DMS 273 treated with DMSO at 0.1 percent for 48 hours (cell line): ENCODE measurements around the gene CCDC47.

Experiments
- DNase-seq: peaks from one replicate; lab custom pipeline; 2025; lab: John Stamatoyannopoulos, UW

Gene CCDC47

GRCh38 chr17:63698886-63699637 lies 74.3 kb downstream of the CCDC47 start:
- DNase-seq, result no peak

- DNase-seq, result no peak
Measured at GRCh38 chr17:63698381-63698885, 75.0 kb downstream of the CCDC47 start.

DNA sequence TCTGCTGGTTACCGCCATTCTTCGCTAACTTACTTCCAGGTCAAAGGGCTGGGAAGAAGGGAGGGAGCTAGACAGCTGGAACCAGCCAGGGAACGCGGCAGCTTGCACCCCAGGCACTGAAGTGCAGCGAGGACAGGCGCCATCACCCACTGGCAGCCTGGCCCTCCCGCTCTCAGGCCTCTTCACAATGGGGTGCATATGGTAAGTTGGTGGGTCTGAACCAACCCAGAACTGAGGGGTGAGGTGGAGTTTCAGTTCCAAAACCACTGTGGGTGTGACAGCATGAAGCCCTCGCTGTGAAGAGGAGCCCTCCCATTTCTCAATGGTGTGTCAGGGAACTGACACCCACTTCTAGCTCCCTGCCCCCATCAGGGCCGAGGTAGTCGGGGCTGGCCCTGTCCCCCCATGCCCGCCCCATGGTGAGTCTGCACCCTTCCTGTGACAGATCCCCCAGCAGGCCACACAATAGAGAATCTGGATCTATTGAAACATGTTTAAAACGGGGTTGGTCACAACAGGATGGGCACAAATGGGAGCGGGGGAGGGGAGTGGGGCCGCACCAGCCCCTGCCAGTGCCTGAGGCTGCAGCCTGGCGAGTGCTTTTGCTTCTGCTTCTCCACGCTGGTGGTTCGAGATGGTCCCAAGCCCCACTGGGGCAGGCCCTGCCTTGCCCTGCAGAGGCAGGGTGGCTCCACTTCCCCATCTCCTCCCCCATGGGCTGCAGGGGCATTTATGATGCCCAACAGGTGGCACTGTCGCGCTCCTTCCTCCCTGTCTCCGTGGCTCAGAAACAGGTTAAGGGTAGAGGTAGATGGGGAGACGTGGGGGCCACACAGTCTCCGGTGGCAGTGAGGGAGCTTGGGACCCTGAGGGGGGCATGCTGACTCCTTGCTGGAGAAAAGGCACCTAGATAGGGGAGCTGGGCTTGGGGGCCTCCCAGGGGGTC lies 75.8 kb downstream of the CCDC47 start:
- no peak for DNase-seq

DNA sequence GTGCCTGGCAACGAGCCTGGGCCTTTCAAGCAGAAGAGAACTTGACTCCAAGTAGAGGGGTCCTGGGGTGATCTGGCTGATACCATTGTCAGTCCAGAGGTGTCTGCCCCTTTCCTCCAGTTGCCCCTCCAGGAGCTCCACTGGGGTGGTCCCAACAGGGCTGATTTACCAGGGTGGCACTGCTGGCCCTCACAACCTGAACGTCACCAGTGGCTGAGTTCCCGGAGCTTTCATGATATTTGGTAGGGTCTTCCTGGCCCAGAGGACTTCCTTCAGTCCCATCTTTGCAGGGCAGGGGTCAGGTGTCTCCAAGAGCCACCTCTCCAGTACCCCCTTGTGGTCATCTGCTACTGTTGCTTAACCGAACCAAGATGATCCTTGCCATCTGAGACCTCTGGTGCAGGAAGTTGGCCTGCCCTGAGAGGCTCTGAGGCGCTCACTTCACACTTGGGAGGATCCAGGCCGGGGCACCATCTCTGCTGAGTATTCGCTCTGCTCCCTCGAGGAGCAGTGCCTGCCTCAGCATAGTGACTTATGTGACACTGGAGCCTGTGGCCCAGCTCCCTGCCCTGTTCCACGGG lies 76.9 kb downstream of the CCDC47 start:
- no peak for DNase-seq

GRCh38 chr17:63695889-63696288 lies 77.5 kb downstream of the CCDC47 start:
- DNase-seq, result no peak
